Fibroblast of lung (primary cell): Measurements from ENCODE around the gene HBQ1. TPM values are rescaled to one million over a fixed set of nuclear protein-coding genes. Genes with fewer than 3 reads are reported as not detected.

Source experiments
- DNase-seq, 2 donors: peaks; one replicate each; pipeline versions ENCODE4 v3.0.0 to v3.0.0-alpha.2; 2010; ENCODE audit warnings: low read depth in 2 of 2
- H2AFZ ChIP-seq: 2 replicates; pipeline ENCODE4 v1.5.1; 2012; ENCODE audit warnings: low read length, control low read depth, inconsistent platforms
- H3K27ac ChIP-seq: 2 replicates; pipeline ENCODE4 v1.5.1; 2011; ENCODE audit warnings: low read length, control low read depth; ENCODE audit not compliant: insufficient read depth
- H3K27me3 ChIP-seq: 2 replicates; pipeline ENCODE4 v1.5.1; 2011; ENCODE audit warnings: mild to moderate bottlenecking, low read length; ENCODE audit not compliant: control insufficient read depth, insufficient read depth
- H3K36me3 ChIP-seq: 2 replicates; pipeline ENCODE4 v1.5.1; 2011; ENCODE audit warnings: low read length; ENCODE audit not compliant: control insufficient read depth, insufficient read depth
- H3K4me1 ChIP-seq: 2 replicates; pipeline ENCODE4 v1.5.1; 2011; ENCODE audit warnings: low read length; ENCODE audit not compliant: control insufficient read depth, insufficient read depth; ENCODE audit errors: extremely low read depth
- H3K4me2 ChIP-seq: 2 replicates; pipeline ENCODE4 v1.5.1; 2011; ENCODE audit warnings: low read length, control low read depth; ENCODE audit not compliant: insufficient read depth; ENCODE audit errors: extremely low read depth
- H3K4me3 ChIP-seq, 4 experiments: fragments of 200-600 bp in 1 of 4; sonication (generic) in 1 of 4; replicated peaks in 1 of 4; 2 replicates each; pipeline ENCODE4 v1.5.1; 2011 to 2016; ENCODE audit warnings: low read length in 4 of 4, low read depth in 3 of 4, mild to moderate bottlenecking in 3 of 4, control low read depth in 2 of 4, inconsistent platforms in 1 of 4, mixed read lengths in 1 of 4; ENCODE audit not compliant: insufficient read depth in 1 of 4; ENCODE audit errors: control extremely low read depth in 1 of 4
- H3K79me2 ChIP-seq: 2 replicates; pipeline ENCODE4 v1.5.1; 2012; ENCODE audit warnings: mild to moderate bottlenecking, low read length, inconsistent platforms; ENCODE audit not compliant: control insufficient read depth, insufficient read depth
- H3K9ac ChIP-seq: 2 replicates; pipeline ENCODE4 v1.5.1; 2011; ENCODE audit warnings: mild to moderate bottlenecking, low read length, control low read depth; ENCODE audit not compliant: insufficient read depth
- H3K9me3 ChIP-seq: 2 replicates; pipeline ENCODE4 v1.5.1; 2012; ENCODE audit warnings: low read depth, low read length; ENCODE audit not compliant: control insufficient read depth, insufficient read depth
- H4K20me1 ChIP-seq: 2 replicates; pipeline ENCODE4 v1.5.1; 2011; ENCODE audit warnings: low read length; ENCODE audit not compliant: control insufficient read depth, insufficient read depth; ENCODE audit errors: extremely low read depth
- CTCF ChIP-seq, 2 donors: IDR thresholded peaks in 1 of 2; conservative IDR thresholded peaks in 1 of 2; 1 replicate in 1 of 2; 2 replicates in 1 of 2; pipeline ENCODE4 v1.5.1; 2011 to 2012; ENCODE audit warnings: low read length in 2 of 2, control low read depth in 1 of 2, inconsistent platforms in 1 of 2, low read depth in 1 of 2, mild to moderate bottlenecking in 1 of 2
- EZH2 ChIP-seq: IDR thresholded peaks from 2 replicates; pipeline ENCODE4 v1.5.1; 2012; ENCODE audit warnings: low read length, control low read depth, mild to moderate bottlenecking; ENCODE audit errors: missing control alignments
- polyA plus RNA-seq, 2 donors: library from polyadenylated mRNA; depleted of rRNA in 1 of 2; stranded (reverse) in 1 of 2; unstranded in 1 of 2; fragments of >200 nt; gene quantifications; 2 replicates each; pipeline ENCODE4 v1.2.1, GENCODE V29; 2011 to 2012; ENCODE audit warnings: missing spikeins in 1 of 2
- total RNA-seq: library from RNA; depleted of rRNA; stranded (reverse); fragments of >200 nt; gene quantifications from 2 replicates; pipeline ENCODE4 v1.2.1, GENCODE V29; 2014

HBQ1 gene
- total and polyA plus RNA-seq, 2 donors (not counting 1 experiment from before 2014, with no cell fraction given): not detected

- no peak for DNase-seq
- TF ChIP-seq EZH2: no peak
- TF ChIP-seq CTCF (conservative IDR thresholded peaks at IDR 0.05 in 1 of 2, IDR thresholded peaks at IDR 0.05 in 1 of 2; ENCODE audit: low read depth in 1 of 2, low read length in 2 of 2): no peak
- Histone ChIP-seq H3K79me2 (no peaks in the 10 kb centered on the region), H3K4me3 (no peak overlapping the region), H2AFZ (no peak overlapping the region), H3K27ac (no peak overlapping the region), H4K20me1 (no peaks in the 10 kb centered on the region), H3K36me3 (no peaks in the 10 kb centered on the region), H3K4me1 (no peaks in the 10 kb centered on the region), H3K9ac (no peak overlapping the region), H3K4me2 (no peak overlapping the region), H3K27me3 (peaks cover 37% of the 10 kb centered on the region), H3K9me3 (no peaks in the 10 kb centered on the region)
Observed at GRCh38 chr16:164827-165538, 15.3 kb upstream of the HBQ1 start.

GRCh38 chr16:165539-166374, 14.5 kb upstream of the HBQ1 start, which contains the start of gene HBM:
HBM (plus strand) TSS chr16:165978; CDS start chr16:165998, 20 bp downstream.
- Histone ChIP-seq H3K36me3 (no peaks in the 10 kb centered on the region), H3K27me3 (peaks cover 37% of the 10 kb centered on the region), H3K4me2 (no peak within 1 kb of the TSS), H3K4me3 (no peak within 1 kb of the TSS), H3K9ac (no peak within 1 kb of the TSS), H3K27ac (no peak within 1 kb of the TSS), H3K4me1 (no peaks in the 10 kb centered on the region), H4K20me1 (no peaks in the 10 kb centered on the region), H3K79me2 (no peaks in the 10 kb centered on the region), H3K9me3 (no peaks in the 10 kb centered on the region), H2AFZ (no peak within 1 kb of the TSS)
- TF ChIP-seq CTCF (conservative IDR thresholded peaks at IDR 0.05 in 1 of 2, IDR thresholded peaks at IDR 0.05 in 1 of 2; ENCODE audit: low read depth in 1 of 2, low read length in 2 of 2): no peak
- TF ChIP-seq EZH2: peak; percentile 86
- DNase-seq: no peak

GRCh38 chr16:166375-167121, 13.7 kb upstream of the HBQ1 start:
- Histone ChIP-seq H3K27me3 (peaks cover 37% of the 10 kb centered on the region), H3K9me3 (no peaks in the 10 kb centered on the region), H2AFZ (no peak overlapping the region), H3K4me3 (no peak overlapping the region), H3K27ac (no peak overlapping the region), H3K36me3 (no peaks in the 10 kb centered on the region), H4K20me1 (no peaks in the 10 kb centered on the region), H3K79me2 (no peaks in the 10 kb centered on the region), H3K4me2 (no peak overlapping the region), H3K9ac (no peak overlapping the region), H3K4me1 (no peaks in the 10 kb centered on the region)
- TF ChIP-seq EZH2 (peak; percentile 92), CTCF (conservative IDR thresholded peaks at IDR 0.05 in 1 of 2, IDR thresholded peaks at IDR 0.05 in 1 of 2; ENCODE audit: low read depth in 1 of 2, low read length in 2 of 2) (no peak)
- no peak for DNase-seq
